Loucy (cell line): ENCODE results near the gene SPOP.

Experiments used
- H2AFZ ChIP-seq: fragments of 200-600 bp; sonication (generic); 2 replicates; pipeline ENCODE4 v1.6.0; 2016; ENCODE audit warnings: antibody characterized with exemption, mild to moderate bottlenecking, low read length, moderate library complexity
- H3F3A ChIP-seq: fragments of 200-600 bp; 2 replicates; pipeline ENCODE4 v1.6.0; 2016; ENCODE audit warnings: antibody characterized with exemption, low read depth, mild to moderate bottlenecking
- H3K27me3 ChIP-seq: fragments of 200-600 bp; sonication (generic); 2 replicates; pipeline ENCODE4 v1.6.1; 2014; ENCODE audit warnings: low read length, mild to moderate bottlenecking; ENCODE audit not compliant: insufficient read depth, poor library complexity, severe bottlenecking
- H3K36me3 ChIP-seq: fragments of 200-600 bp; sonication (generic); 2 replicates; pipeline ENCODE4 v1.6.1; 2016; ENCODE audit warnings: low read length; ENCODE audit not compliant: insufficient read depth
- H3K4me1 ChIP-seq: fragments of 200-600 bp; sonication (generic); 2 replicates; pipeline ENCODE4 v1.5.1; 2014; ENCODE audit warnings: low read length, mild to moderate bottlenecking; ENCODE audit not compliant: insufficient read depth, poor library complexity, severe bottlenecking
- H3K4me2 ChIP-seq: fragments of 200-600 bp; sonication (generic); 2 replicates; pipeline ENCODE4 v1.6.0; 2014; ENCODE audit warnings: antibody characterized with exemption, low read length, low read depth, mild to moderate bottlenecking; ENCODE audit not compliant: poor library complexity, severe bottlenecking
- H3K4me3 ChIP-seq: fragments of 200-600 bp; sonication (generic); 2 replicates; pipeline ENCODE4 v1.5.1; 2014; ENCODE audit warnings: low read length, mild to moderate bottlenecking, mixed read lengths; ENCODE audit not compliant: poor library complexity, severe bottlenecking
- H3K79me2 ChIP-seq: fragments of 200-600 bp; sonication (generic); 2 replicates; pipeline ENCODE4 v1.6.1; 2014; ENCODE audit warnings: low read length; ENCODE audit not compliant: insufficient read depth
- H3K9ac ChIP-seq: fragments of 200-600 bp; sonication (generic); 2 replicates; pipeline ENCODE4 v1.6.0; 2014; ENCODE audit warnings: mild to moderate bottlenecking, low read depth, low read length, moderate library complexity; ENCODE audit not compliant: poor library complexity, severe bottlenecking
- H3K9me2 ChIP-seq: fragments of 200-600 bp; sonication (generic); replicated peaks from 2 replicates; pipeline ENCODE4 v1.6.1; 2016; ENCODE audit warnings: low read depth, low read length, mixed read lengths
- H3K9me3 ChIP-seq: fragments of 200-600 bp; sonication (generic); 2 replicates; pipeline ENCODE4 v1.6.1; 2014; ENCODE audit warnings: mild to moderate bottlenecking, antibody characterized with exemption, low read length, low read depth; ENCODE audit not compliant: insufficient read depth
- H4K20me1 ChIP-seq: fragments of 200-600 bp; sonication (generic); 2 replicates; pipeline ENCODE4 v1.6.0; 2014; ENCODE audit warnings: antibody characterized with exemption, low read length, mild to moderate bottlenecking; ENCODE audit not compliant: insufficient read depth, poor library complexity, severe bottlenecking
- CTCF ChIP-seq: fragments of 200-600 bp; sonication (generic); conservative IDR thresholded peaks from 2 replicates; pipeline ENCODE4 v1.5.1; 2014; ENCODE audit warnings: mild to moderate bottlenecking, antibody characterized with exemption, low read length
- EZH2phosphoT487 ChIP-seq: fragments of 200-600 bp; IDR thresholded peaks from 2 replicates; pipeline ENCODE4 v1.6.1; 2018; ENCODE audit warnings: antibody characterized with exemption, mild to moderate bottlenecking, moderate library complexity, borderline replicate concordance

The SPOP gene

GRCh38 chr17:49637050-49637449, 40.8 kb downstream of the SPOP start:
- no peak for TF ChIP-seq CTCF
- TF ChIP-seq EZH2phosphoT487, result no peak
- Histone ChIP-seq H3K9me2 (no peaks in the 10 kb centered on the region), H3K4me1 (no peaks in the 10 kb centered on the region), H3K27me3 (no peaks in the 10 kb centered on the region), H3F3A (no peaks in the 10 kb centered on the region), H3K9me3 (no peaks in the 10 kb centered on the region; the same call in 1 of the 2 replicates), H2AFZ (no peak overlapping the region), H4K20me1 (peaks cover 17% of the 10 kb centered on the region), H3K4me2 (no peak overlapping the region), H3K9ac (no peak overlapping the region), H3K36me3 (peaks cover 15% of the 10 kb centered on the region), H3K79me2 (peaks cover 91% of the 10 kb centered on the region), H3K4me3 (no peak overlapping the region)

GRCh38 chr17:49635121-49635520, 42.8 kb downstream of the SPOP start:
- peaks cover 89% of the 10 kb centered on the region for H3K79me2 ChIP-seq
- no peak overlapping the region for H3K4me2 ChIP-seq
- H3K9me2 ChIP-seq, result no peaks in the 10 kb centered on the region
- H3F3A ChIP-seq, result no peaks in the 10 kb centered on the region
- no peaks in the 10 kb centered on the region; the same call in 1 of the 2 replicates for H3K9me3 ChIP-seq
- no peak overlapping the region for H3K9ac ChIP-seq
- no peaks in the 10 kb centered on the region for H3K4me1 ChIP-seq
- no peak for TF ChIP-seq CTCF
- no peak for TF ChIP-seq EZH2phosphoT487
- H3K27me3 ChIP-seq, result no peaks in the 10 kb centered on the region
- H2AFZ ChIP-seq, result no peak overlapping the region
- H3K4me3 ChIP-seq, result no peak overlapping the region
- H4K20me1 ChIP-seq, result peaks cover 28% of the 10 kb centered on the region
- peaks cover 15% of the 10 kb centered on the region for H3K36me3 ChIP-seq

- peaks cover 31% of the 10 kb centered on the region for H4K20me1 ChIP-seq
- H3K4me3 ChIP-seq, result no peak overlapping the region
- no peaks in the 10 kb centered on the region for H3F3A ChIP-seq
- H3K36me3 ChIP-seq, result peaks cover 10% of the 10 kb centered on the region
- no peak overlapping the region for H3K4me2 ChIP-seq
- H3K4me1 ChIP-seq, result no peaks in the 10 kb centered on the region
- H3K9ac ChIP-seq, result no peak overlapping the region
- no peaks in the 10 kb centered on the region for H3K27me3 ChIP-seq
- H2AFZ ChIP-seq, result no peak overlapping the region
- peaks cover 89% of the 10 kb centered on the region for H3K79me2 ChIP-seq
- TF ChIP-seq EZH2phosphoT487, result no peak
- TF ChIP-seq CTCF, result no peak
- H3K9me2 ChIP-seq, result no peaks in the 10 kb centered on the region
- H3K9me3 ChIP-seq, result no peaks in the 10 kb centered on the region; the same call in 1 of the 2 replicates
Observed at GRCh38 chr17:49634485-49634860, 43.4 kb downstream of the SPOP start.
